Stimulated activated CD8-positive, alpha-beta memory T cell treated with anti-CD3 and anti-CD28 coated beads, Interleukin-4, amount 100 ng/mL, for 1 hour (primary cell): ENCODE results near the gene ACOXL.
"Not testable (repeated sequence)": the region's sequence is repeated elsewhere in the genome, so short reads cannot be mapped to it uniquely, and the experiment has no call there.

Source experiments
- DNase-seq, 2 donors: peaks; one replicate each; pipeline ENCODE4 v3.0.0-alpha.2; 2020; ENCODE audit warnings: low read depth in 2 of 2, low spot score in 1 of 2

The ACOXL gene

GRCh38 chr2:110732422-110733413 is at the start of gene ACOXL:
Gene ACOXL (plus strand): TSS chr2:110732573. CDS start chr2:110768390, 35,817 bp downstream.
- DNase-seq: no peak

DNA sequence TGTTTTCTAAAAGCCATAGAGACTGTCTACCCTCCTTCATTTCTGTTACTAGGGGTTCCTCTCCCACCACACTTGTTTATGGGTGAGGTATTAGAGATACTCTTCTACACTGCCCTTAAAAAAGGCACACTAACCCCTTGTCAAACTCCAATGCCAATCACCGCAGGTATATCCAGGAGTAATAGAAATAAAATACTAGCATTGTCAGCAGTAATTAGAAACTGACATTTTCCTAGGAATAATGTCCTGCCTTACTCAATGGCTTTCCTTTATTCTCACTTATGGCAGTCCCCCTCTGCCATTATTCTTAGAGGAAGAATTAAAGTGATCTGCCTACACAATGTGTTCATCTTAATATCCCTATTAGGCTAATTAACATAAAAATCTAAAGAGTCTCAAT is 49.5 kb upstream of the ACOXL start:
- no peak for DNase-seq

DNA sequence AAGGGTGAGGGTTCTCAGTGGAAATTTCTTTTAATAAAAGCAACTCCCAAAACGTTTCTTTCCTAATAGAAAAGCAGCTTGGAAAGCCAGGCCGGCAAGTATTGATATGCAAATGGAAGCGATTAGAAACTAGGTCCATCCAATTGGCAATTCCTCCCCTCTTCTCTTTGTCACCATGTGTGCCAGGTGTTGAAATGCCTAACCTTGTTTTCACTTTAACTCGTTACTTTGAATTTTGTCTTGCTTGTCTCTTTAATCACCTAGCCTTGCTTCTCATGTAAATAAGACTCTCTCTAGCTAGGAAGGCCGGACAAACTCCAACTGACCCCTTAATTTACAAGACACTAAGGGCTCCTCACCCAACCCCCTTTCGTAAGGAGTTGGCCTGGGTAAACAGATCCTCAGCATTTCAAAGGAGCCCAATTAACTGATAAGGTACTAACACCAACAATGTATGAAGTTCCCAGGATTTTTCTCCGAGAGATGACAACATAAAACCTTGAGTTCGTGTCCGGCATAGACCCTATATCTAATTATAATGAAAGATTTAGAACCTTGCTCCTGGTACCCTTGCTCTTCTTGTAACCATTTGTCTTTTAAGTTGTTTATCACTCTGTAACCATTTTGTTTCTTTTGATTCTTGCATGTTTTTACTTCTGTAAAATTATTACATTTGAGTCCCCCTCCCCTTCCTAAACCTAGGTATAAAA is 44.4 kb upstream of the ACOXL start:
- DNase-seq: not testable (repeated sequence)

DNA sequence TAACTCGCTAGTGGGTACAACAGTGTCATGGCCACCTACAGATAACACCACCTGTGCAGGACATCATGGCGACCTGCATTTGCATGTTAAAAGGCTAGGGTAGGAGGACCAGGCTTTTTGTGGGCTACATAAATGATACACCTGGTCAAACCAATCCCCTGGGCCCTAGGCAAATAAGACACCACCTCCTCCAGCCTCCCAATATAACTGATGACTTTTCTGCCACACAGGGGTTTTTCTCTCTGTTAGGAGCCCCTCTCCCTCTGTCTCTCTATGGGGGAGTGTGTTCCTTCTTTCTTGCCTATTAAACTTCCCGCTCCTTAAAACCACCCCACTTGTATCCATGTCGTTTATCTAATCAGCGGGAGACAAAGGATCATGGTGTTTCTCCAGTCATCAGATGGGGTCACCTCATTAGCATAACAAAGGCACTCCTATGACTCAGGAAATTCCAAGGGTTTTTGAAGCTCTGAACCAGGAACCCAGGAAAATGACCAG is 43.7 kb upstream of the ACOXL start:
- DNase-seq: no peak

DNA sequence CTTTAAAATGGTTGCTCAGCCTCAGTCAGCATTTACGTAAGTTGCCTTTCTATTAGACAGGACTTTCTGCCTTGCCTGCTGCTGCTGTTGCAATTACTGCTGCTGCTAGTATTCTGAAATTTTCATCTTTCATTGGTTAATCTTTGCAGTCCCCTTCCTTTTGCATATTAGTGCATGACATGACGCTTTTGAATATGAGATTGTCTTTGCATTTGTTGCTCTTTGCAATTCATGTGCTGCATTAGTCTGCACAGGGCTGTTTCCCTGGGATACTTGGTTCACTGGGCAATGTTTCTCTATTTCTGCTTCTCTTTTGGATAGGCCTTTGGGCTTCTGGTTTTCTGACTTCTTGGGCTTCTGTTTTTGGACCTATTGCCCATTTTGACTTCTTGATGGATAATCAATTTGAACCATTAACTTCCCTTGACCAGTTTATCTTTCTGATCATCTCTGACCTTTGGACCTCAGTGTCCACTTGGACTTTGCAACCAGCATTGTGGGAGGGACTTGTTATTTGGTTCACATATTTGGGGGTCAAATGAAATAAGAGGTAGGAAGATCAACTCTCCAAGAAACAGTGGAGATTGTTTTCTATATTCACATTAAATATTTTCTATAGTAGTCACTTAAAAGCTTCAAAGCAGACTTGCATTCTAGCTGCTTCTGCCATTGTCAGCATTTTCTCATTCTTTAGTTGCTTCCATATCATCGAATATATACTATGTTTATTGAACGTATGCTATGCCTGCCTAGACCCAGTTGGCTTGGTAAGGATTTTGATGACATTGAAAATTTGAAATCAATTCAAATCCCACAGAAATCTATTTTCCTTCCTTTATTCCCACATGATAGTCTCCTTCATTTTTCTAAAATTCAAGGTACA is 42.0 kb upstream of the ACOXL start:
- DNase-seq: no peak

GRCh38 chr2:110691612-110692258 is 40.6 kb upstream of the ACOXL start:
- no peak for DNase-seq

- DNase-seq: not testable (repeated sequence)
Observed at GRCh38 chr2:110695146-110695898, 37.1 kb upstream of the ACOXL start.

GRCh38 chr2:110698253-110698652 is 34.1 kb upstream of the ACOXL start:
- not testable (repeated sequence) for DNase-seq

- no peak for DNase-seq
Observed at GRCh38 chr2:110702514-110703380, 29.6 kb upstream of the ACOXL start.

DNA sequence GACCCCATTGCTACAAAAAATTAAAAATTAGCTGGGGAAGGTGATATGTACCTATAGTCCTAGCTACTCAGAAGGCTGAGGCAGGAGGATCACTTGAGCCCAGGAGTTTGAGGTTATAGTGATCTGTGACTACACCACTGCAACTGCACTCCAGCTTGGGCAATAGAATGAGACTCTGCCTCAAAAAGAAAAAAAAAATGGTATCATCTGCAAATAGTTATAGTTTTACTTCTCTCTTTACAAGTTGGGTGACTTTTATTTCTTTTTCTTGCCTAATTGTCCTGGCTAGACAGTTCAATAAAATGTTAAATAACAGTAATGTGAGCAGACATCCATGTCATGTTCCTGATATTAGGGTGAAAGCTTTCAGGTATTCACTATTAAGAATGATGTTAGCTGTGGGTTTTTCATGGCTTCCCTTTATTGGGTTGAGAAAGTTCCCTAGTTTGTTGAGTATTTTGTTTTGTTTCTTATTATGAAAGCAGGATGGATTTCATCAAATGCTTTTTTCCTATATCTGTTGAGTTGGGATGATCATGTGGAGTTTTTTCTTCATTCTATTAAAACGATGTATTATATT is 24.9 kb upstream of the ACOXL start:
- no peak for DNase-seq

DNA sequence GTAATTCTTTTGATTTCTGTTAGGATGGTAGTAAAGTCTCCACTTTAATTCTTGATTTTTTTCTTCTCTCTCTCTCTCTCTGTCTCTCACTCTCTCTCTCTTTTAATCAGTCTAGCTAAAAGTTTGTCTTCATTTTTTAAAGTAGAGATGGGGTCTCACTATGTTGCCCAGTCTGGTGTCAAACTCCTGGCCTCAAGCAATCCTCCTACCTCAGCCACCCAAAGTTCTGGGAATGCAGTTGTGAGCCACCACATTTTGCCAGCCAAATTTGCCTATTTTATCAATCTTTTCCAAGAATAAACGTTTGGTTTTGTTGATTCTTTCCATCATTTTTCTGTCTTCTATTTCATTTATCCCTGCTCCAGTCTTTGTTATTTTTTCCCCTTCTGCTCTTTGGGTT is 23.9 kb upstream of the ACOXL start:
- DNase-seq: no peak

DNA sequence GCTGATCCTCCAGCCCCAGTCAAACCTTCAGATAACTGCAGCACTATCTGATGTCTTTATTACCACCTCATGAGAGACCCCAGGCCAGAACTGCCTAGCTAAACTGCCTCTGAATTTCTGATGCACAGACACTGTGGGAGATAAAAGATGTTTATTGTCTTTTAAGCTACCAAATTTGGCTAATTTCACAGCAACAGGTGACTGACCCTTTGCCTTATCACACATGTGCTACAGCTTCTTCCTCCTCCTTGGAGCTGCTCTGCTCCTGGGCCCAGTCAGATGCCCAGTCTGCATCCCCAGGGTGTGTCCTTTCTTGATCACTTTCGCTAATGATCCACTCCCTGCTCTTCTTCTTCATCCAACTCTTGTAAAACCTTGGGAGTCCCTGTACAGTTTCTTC is 19.6 kb upstream of the ACOXL start:
- DNase-seq: no peak

GRCh38 chr2:110713513-110714362 is 18.6 kb upstream of the ACOXL start:
- no peak for DNase-seq

- DNase-seq: no peak
Observed at GRCh38 chr2:110714452-110715224, 17.7 kb upstream of the ACOXL start.

DNA sequence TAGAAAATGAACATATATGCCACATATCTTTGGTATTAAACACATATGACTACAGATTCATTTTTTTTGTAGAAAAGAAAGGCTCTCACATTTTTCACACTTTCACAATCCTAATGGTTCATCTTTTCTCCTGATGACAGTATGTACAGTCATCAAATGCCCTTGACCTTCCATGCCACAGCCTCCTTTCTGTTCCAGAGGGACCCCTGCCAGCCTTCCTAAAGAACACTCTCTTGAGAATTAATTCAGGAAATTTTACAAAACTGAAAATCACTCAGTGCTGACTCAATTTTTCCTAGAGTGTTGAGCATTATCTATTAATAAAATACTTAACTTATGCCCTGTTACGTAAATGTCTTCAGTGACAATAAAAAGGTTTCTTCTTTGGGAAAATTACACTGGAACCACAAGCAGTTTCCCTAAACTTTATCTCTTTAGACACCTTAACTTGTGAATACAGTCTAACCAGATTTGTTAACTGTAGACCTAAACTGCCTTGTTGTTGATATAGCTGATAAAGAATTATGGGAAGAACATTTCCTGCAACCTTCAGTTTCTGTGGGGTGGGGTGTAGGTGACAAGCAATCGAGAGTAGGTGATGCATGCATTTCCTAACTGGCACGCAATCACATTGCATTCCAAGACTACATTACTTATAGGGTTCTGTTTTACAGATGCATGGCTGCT is 15.3 kb upstream of the ACOXL start:
- no peak for DNase-seq

DNA sequence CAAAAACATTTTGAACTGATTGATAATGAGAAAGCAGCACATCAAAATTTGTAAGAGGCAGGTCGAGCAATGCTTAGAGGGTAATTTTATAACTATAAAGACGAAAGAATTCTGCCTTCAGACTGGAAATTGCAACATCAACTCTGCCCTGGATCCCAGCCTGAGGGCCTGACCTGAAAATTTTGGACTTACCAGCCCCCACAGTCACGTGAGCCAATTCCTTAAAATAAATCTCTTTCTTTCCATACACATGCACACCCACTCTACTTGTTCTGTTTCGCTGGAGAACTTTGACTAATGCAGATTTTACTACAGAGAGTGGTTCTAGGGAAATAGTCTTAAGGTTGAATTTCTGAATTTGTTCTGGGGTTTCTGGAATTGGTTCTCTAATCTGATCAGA is 14.6 kb upstream of the ACOXL start:
- DNase-seq: no peak
